Suprapubic skin (tissue), 4 donors: Measurements from ENCODE around the gene TTLL6. TPM values are rescaled to one million over a fixed set of nuclear protein-coding genes. Genes with fewer than 3 reads are reported as not detected.

ENCODE experiments used
- DNase-seq, 2 donors: peaks; one replicate each; pipeline ENCODE4 v3.0.0-alpha.2; 2019; ENCODE audit warnings: low spot score in 2 of 2
- H3K27ac ChIP-seq: fragments of 200-600 bp; sonication (generic); one replicate; pipeline ENCODE4 v1.5.1; 2019
- H3K27me3 ChIP-seq: fragments of 200-600 bp; sonication (generic); one replicate; pipeline ENCODE4 v1.5.1; 2019
- H3K36me3 ChIP-seq: fragments of 200-600 bp; sonication (generic); one replicate; pipeline ENCODE4 v1.5.1; 2019
- H3K4me1 ChIP-seq: fragments of 200-600 bp; sonication (generic); one replicate; pipeline ENCODE4 v1.5.1; 2019
- H3K4me3 ChIP-seq: fragments of 200-600 bp; sonication (generic); one replicate; pipeline ENCODE4 v1.5.1; 2019; ENCODE audit warnings: mild to moderate bottlenecking
- H3K9me3 ChIP-seq: fragments of 200-600 bp; sonication (generic); one replicate; pipeline ENCODE4 v1.5.1; 2019
- EP300 ChIP-seq: sonication (generic); formaldehyde crosslinking; IDR thresholded peaks from one replicate; pipeline ENCODE4 v1.6.1; 2017; ENCODE audit warnings: antibody characterized with exemption
- POLR2A ChIP-seq, 2 donors: fragments of 450-650 bp; IDR thresholded peaks; one replicate each; pipeline ENCODE4 v1.6.1; 2017; ENCODE audit warnings: antibody characterized with exemption in 2 of 2, mild to moderate bottlenecking in 2 of 2, moderate library complexity in 2 of 2
- POLR2AphosphoS5 ChIP-seq, 3 donors: sonication (generic); formaldehyde crosslinking; IDR thresholded peaks; one replicate each; pipeline ENCODE4 v1.6.1; 2017; ENCODE audit warnings: antibody characterized with exemption in 3 of 3
- whole genome bisulfite sequencing: methylation state at CpG from one replicate; pipeline ENCODE4 v1.1.5; 2018; 5-methylcytosine and 5-hydroxymethylcytosine counted together
- total RNA-seq, 4 donors: library from RNA; depleted of rRNA; stranded (reverse); fragments of >200 nt; gene quantifications; one replicate each; pipeline ENCODE4 v1.1.0, GENCODE V29; 2016
- TF ChIP-seq, protein P1 (sequence below), 2 donors: fragments of 200-600 bp in 1 of 2; fragments of 450-650 bp in 1 of 2; sonication (generic) in 1 of 2; IDR thresholded peaks; one replicate each; pipeline ENCODE4 v1.5.1; 2016 to 2019; ENCODE audit warnings: antibody characterized with exemption in 2 of 2, mild to moderate bottlenecking in 1 of 2, moderate library complexity in 1 of 2

Gene TTLL6
- not detected for total RNA-seq

DNA sequence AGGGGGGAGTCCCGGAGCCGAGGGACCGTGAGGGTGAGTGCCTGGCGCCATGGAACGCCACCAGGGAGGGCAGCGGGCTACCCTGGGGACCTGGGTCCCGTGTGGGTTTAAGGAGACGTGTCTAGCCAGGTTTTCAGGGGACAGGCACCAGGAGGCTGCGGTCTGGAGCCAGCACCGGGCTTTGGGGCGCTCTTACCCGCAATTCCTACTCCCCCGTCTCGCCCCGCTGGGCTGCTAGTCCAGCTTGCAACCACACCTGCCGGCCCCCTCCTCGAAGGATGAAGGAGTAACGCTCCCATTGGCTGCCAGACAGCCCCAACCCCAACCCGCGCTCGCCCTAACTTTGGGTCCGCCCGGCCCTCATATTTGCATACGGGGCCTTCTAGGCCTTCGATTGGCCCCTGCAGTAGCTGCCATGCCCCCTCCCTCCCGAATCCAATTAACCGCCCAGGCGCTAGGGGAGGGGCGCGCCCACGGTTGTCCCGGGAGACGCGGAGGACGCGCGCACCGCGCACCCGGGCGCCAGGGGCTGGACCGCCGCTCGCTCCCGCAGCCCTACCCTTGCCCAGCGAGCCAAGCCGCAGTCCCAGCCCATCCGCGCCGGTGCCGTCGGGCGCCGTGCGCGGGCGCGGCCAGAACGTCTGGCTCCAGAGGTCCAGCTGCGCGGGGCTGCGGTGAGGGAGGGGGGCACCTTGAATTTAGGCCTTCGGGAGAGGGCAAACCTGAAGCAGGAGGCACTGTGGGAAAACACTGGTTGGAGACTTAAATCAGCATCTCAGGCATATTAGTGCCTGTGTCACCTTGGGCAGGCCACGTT lies at the start of gene TTLL6:
TSS of gene TTLL6 (minus strand) at position 456 of the 817 bp plus-strand sequence. CDS start at position 299, 157 bp downstream.
- WGBS = 5% methylated on average over 15 of the region's 64 CpGs
- H3K27ac ChIP-seq = no peak within 1 kb of the TSS
- peaks cover 9% of the 10 kb centered on the region for H3K27me3 ChIP-seq
- no peak for TF ChIP-seq POLR2A (IDR thresholded peaks at IDR 0.05)
- TF ChIP-seq EP300 = no peak
- TF ChIP-seq POLR2AphosphoS5 (IDR thresholded peaks at IDR 0.05) = no peak
- TF ChIP-seq, protein P1, sequence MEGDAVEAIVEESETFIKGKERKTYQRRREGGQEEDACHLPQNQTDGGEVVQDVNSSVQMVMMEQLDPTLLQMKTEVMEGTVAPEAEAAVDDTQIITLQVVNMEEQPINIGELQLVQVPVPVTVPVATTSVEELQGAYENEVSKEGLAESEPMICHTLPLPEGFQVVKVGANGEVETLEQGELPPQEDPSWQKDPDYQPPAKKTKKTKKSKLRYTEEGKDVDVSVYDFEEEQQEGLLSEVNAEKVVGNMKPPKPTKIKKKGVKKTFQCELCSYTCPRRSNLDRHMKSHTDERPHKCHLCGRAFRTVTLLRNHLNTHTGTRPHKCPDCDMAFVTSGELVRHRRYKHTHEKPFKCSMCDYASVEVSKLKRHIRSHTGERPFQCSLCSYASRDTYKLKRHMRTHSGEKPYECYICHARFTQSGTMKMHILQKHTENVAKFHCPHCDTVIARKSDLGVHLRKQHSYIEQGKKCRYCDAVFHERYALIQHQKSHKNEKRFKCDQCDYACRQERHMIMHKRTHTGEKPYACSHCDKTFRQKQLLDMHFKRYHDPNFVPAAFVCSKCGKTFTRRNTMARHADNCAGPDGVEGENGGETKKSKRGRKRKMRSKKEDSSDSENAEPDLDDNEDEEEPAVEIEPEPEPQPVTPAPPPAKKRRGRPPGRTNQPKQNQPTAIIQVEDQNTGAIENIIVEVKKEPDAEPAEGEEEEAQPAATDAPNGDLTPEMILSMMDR (IDR thresholded peaks at IDR 0.05) = no peak
- H3K4me1 ChIP-seq = peaks cover 16% of the 10 kb centered on the region
- no peaks in the 10 kb centered on the region for H3K36me3 ChIP-seq
- no peaks in the 10 kb centered on the region for H3K9me3 ChIP-seq
- peak within 1 kb of the TSS; percentile 48 for H3K4me3 ChIP-seq
- DNase-seq = peak; percentile 87 to 89

DNA sequence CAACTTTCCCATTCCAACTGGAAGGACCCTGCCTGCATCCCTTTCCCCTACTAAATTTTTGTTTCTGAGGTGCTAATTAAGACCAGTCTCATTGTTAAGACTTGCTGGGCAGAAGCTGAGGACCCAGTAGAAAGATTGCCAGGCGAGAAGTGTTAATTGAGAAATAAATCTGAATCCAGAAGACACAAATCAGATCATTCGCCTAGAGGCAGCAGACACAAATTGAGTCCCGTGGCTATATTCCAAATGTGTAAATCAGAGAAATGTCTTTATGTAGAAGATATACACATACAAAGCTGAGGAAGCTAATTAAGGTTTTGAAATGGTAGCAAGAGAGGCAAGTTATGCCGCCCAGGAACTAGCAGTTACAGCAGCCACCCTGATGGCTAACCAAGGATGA lies 43.4 kb upstream of the TTLL6 start:
- H3K36me3 ChIP-seq = peaks cover 99% of the 10 kb centered on the region
- no peak for DNase-seq
- no peaks in the 10 kb centered on the region for H3K27me3 ChIP-seq
- TF ChIP-seq POLR2AphosphoS5 (IDR thresholded peaks at IDR 0.05) (no peak), POLR2A (IDR thresholded peaks at IDR 0.05) (no peak), EP300 (no peak)
- TF ChIP-seq, protein P1 (IDR thresholded peaks at IDR 0.05) = no peak
- no peak overlapping the region for H3K27ac ChIP-seq
- H3K4me1 ChIP-seq = no peaks in the 10 kb centered on the region
- H3K4me3 ChIP-seq = no peak overlapping the region
- no peaks in the 10 kb centered on the region for H3K9me3 ChIP-seq
- WGBS = 82% methylated on average over 4 of the region's 4 CpGs

DNA sequence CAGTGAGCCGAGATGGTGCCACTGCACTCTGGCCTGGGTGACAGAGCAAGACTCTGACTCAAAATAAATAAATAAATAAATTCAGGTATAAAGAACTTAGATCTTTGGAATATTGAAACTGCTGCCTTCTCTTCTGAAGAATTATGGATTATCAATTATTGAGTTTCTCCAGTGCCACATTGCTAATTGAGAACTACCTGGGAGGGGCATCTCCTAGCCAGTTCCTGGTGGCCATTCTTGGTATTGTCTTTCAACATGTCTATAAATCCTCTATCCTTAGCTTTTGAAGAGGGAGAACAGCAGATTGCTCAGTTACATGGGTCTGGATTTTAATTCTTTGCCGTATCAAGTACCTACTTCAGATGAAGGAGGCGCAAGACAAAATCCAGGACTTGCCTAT lies 43.0 kb upstream of the TTLL6 start:
- Histone ChIP-seq H3K9me3 (no peaks in the 10 kb centered on the region), H3K4me3 (no peak overlapping the region), H3K36me3 (peaks cover 99% of the 10 kb centered on the region), H3K4me1 (no peaks in the 10 kb centered on the region), H3K27ac (no peak overlapping the region), H3K27me3 (no peaks in the 10 kb centered on the region)
- no peak for TF ChIP-seq EP300
- TF ChIP-seq, protein P1 (IDR thresholded peaks at IDR 0.05) = no peak
- no peak for TF ChIP-seq POLR2AphosphoS5 (IDR thresholded peaks at IDR 0.05)
- no peak for TF ChIP-seq POLR2A (IDR thresholded peaks at IDR 0.05)
- 94% methylated on average over 3 of the region's 3 CpGs for WGBS
- no peak for DNase-seq

DNA sequence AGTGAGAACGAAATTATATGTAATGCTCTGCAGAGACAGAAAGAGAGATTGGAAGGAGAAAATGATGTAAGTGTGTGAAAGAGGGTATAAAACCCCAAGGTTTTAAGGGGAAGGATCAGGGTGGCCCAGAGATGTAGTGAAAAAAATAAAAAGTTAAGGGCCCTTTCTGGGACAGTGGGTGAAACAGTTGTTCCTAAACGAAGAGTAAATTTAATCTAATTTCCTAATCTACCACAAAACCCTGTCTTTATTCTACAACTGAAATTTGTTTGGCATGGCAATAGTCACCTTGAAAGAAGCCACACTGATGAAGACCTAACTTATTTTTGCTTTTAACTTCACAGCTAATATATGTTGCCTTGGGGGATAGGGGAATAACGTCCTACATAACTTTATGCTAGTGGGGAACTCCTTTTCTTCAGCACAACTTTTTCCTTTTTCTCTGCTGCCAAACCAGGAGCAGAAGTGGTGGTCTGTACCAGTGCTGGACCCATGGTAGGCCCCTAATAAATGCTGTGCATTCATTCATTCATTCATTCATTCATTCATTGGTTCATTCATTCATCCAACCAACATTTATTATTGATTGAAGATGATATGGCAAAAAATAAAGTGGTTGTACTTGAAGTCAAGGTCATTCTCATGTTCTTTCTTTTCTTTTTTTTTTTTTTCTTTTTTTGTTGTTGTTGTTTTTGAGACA lies 39.2 kb upstream of the TTLL6 start:
- TF ChIP-seq POLR2A (IDR thresholded peaks at IDR 0.05) = no peak
- TF ChIP-seq EP300 = no peak
- TF ChIP-seq, protein P1 (IDR thresholded peaks at IDR 0.05) = no peak
- no peak for TF ChIP-seq POLR2AphosphoS5 (IDR thresholded peaks at IDR 0.05)
- Histone ChIP-seq H3K4me1 (no peaks in the 10 kb centered on the region), H3K9me3 (no peaks in the 10 kb centered on the region), H3K4me3 (no peak overlapping the region), H3K36me3 (peaks cover 95% of the 10 kb centered on the region), H3K27me3 (no peaks in the 10 kb centered on the region), H3K27ac (no peak overlapping the region)
- 65% methylated on average over 3 of the region's 3 CpGs for WGBS
- DNase-seq = no peak
